Activated T-cell treated with anti-CD3 and anti-CD28 coated beads, Interleukin-2, amount 50 U/mL, for 4 hours (primary cell): ENCODE data around the gene GGT5. TPM values are rescaled to one million over a fixed set of nuclear protein-coding genes. Genes with fewer than 3 reads are reported as not detected.
A peak's percentile ranks its signal among the peaks of the same experiment; 100 is the strongest.

Experiments
- ATAC-seq, 2 donors: fragments of 200-7000 bp; cut with Tn5 transposase; one replicate each; pipeline ENCODE4 v1.10.0; 2021
- DNase-seq: peaks from one replicate; pipeline ENCODE4 v3.0.0-alpha.2; 2020
- H3K27me3 Mint-ChIP-seq: one replicate; pipeline ENCODE4 v1.8.0; 2021; ENCODE audit warnings: low read depth, mixed read lengths
- H3K36me3 Mint-ChIP-seq: one replicate; pipeline ENCODE4 v1.8.0; 2022; ENCODE audit warnings: mixed read lengths; ENCODE audit not compliant: insufficient read depth
- H3K4me1 Mint-ChIP-seq: one replicate; pipeline ENCODE4 v1.8.0; 2021; ENCODE audit warnings: low read depth, mixed read lengths
- H3K4me3 Mint-ChIP-seq: one replicate; pipeline ENCODE4 v1.8.0; 2021; ENCODE audit warnings: mild to moderate bottlenecking, moderate library complexity, mixed read lengths
- H3K9me3 Mint-ChIP-seq: one replicate; pipeline ENCODE4 v1.8.0; 2021; ENCODE audit warnings: mixed read lengths
- total RNA-seq, 3 donors: library from RNA; stranded (reverse); gene quantifications; one replicate each; pipeline ENCODE4 v1.2.1, GENCODE V29; 2021

The GGT5 gene
- total RNA-seq, 3 donors from 2014 or later = 0.11 to 0.19 TPM; not detected in 1

DNA sequence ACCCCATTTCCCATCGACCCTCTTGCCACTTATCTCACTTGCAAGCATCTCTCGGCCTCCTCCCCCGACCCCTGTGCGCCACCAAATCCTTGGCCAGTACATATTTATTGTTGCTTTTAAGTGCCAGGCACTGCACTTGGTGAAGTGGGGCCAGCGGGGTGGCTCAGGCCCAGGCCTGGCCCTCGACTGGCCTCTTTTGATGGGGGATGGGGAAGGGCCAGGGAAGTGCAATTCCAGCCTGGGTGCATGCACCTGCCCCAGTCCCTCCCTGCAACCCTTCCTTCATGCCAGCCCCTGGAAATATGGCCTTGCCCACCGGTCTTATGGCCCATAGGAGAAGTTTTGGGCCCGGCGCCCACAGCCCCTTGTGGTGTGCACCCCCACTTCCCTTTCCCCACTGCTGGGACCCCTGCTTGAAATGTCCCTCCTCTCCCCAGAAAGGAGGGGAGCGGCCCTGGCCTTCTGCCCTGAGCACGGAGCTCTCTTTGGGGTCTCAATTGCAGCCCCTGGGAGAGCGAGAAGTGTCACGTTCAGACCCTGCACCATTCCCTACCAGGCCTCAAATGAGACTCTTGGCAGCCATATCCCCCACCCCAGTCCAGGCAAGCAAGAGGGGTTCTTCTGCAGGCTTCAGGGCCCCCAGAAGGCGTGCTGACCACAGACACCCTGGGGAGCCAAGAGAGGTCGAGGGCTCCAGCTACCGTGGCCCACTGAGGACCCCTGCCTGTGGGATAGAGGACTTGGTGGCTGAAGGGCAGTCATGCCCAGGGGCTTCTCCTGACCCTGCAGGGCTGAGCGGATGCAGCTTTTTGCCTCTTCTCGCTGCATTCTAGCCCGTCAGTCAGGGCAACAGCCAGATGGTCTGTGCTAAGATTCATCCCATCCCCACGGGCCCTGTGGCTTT is 62.6 kb downstream of the GGT5 start:
- no peaks in the 10 kb centered on the region for H3K27me3 Mint-ChIP-seq
- no peak for DNase-seq
- no peaks in the 10 kb centered on the region for H3K9me3 Mint-ChIP-seq
- no peak for ATAC-seq
- H3K36me3 Mint-ChIP-seq = no peaks in the 10 kb centered on the region
- no peaks in the 10 kb centered on the region for H3K4me1 Mint-ChIP-seq
- H3K4me3 Mint-ChIP-seq = no peak overlapping the region

DNA sequence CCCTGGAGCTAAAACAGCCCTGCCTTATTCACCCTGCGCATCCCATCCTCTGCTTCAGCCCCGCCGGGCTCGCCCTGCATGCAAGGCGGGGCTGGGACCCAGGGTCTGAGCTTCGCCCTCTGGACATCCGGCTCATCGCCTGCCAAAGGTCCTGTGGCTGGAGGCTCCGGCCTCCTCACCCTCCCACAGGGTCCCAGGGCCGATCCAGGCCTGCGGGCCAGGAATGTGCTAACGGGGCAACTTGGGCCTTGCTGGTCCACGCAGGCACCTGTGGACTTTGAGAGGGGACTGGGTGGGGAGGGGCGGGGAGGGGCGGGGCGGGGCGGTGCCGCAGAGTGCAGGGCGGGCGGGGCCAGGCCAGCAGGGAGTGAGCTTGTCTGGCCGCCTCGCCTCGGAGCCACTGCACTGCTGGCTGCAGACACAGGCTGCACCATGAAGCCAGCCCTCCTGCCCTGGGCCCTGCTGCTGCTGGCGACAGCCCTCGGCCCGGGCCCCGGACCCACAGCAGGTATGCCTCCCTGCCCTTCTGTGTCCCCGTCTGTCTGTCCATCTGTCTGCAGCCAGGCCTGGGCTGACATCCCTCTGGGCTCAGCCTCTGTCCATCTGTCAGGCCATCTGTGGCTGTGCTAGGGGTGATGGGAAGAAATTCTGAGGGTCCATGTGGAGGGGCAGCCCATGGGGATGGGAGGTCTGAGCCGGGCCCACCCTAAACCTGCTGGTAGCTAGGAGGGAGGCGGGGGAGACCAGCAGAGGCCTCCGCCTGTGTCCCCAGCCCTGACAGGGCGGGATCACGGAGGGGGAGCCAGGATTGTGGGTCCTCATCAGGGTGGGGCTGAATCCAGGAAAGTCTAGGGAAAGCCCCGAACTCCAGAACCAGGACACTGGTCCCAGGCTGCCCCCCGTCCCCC is 63.5 kb downstream of the GGT5 start, which contains the start of gene SUSD2:
SUSD2 (plus strand) TSS at position 400 of the 908 bp plus-strand sequence; CDS start at position 433, 33 bp downstream.
- no peaks in the 10 kb centered on the region for H3K4me1 Mint-ChIP-seq

DNA sequence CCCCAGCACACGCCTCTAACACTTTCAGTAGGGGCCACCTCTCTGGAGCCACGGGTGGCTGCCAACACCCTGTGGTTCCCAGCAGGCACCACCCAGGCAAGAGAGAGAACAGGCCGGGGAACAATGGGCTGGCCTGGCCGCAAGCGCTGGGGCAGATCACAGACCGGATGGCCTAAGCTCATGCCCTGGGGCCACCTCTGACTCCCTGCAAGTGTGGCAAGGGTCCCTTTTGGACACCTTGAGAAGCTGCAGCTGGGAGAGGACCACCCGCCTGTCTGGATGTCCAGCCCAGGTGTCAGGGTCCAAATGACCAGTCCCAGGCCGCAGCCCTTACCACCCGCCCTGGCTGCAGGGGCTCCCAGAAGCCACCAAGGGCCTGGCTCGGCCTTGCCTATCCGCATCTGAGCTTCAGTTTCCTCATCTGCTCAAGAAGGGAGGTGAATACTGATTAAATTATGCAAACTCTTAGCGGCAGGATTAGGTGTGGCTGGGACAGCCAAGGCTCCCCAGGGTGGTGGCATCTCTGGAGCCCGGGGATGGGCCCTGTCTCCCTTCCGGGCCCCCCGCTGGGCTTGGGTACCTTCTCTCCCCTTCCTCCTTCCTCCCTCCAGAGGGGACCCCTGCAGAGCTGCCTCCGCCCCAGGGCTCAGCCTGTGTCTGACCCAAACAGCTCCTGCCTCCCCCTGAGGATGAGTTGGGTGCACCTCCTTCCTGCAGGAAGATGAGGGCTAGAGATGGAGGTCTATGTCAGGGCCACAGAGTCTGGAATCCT is 64.4 kb downstream of the GGT5 start:
- DNase-seq = no peak
- H3K4me3 Mint-ChIP-seq = no peak overlapping the region
- no peaks in the 10 kb centered on the region for H3K27me3 Mint-ChIP-seq
- no peaks in the 10 kb centered on the region for H3K36me3 Mint-ChIP-seq
- H3K4me1 Mint-ChIP-seq = no peaks in the 10 kb centered on the region
- H3K9me3 Mint-ChIP-seq = no peaks in the 10 kb centered on the region
- no peak for ATAC-seq

More for the DNA sequence above, 63.5 kb downstream of the GGT5 start, which contains the start of gene SUSD2:
- ATAC-seq (no peak), DNase-seq (no peak)
- Mint-ChIP-seq H3K9me3 (no peaks in the 10 kb centered on the region), H3K4me3 (no peak within 1 kb of the TSS), H3K27me3 (no peaks in the 10 kb centered on the region), H3K36me3 (no peaks in the 10 kb centered on the region)

DNA sequence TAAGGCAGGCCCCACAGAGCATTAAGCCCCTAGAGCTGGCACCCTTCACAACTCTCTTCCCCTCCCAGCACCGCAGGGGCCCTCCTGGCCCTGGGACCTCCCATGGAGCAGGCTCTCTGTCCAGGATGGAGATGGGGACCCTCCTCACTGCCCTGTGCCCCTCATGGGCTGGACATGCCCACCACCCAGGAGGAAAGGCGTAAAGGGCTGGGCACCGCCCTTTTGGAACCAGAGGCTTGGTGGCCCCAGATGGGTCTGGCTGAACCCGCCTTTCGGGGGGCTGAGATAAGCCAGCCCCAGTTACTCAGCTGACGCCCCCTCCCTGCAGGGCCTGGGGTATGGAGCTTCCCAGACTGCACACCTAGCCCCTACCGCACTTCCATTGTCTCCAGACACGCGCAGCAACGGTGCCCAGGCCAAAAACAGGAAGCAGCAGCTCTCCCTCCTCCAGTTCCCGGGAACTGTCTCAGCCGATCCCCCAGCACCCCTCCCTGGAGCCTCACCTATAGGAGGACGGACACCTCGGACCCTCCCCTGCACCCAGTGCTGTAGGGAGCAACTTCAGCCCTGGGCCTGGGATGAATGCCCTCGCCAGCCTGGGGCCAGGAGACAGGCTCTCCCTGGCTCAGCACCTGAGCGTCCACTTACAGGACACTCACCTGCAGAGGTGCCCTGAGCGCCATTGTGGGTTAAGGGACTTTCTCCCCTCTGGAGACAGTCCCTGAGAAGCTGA is 65.2 kb downstream of the GGT5 start:
- Mint-ChIP-seq H3K4me1 (no peaks in the 10 kb centered on the region), H3K27me3 (no peaks in the 10 kb centered on the region), H3K36me3 (peaks cover 1% of the 10 kb centered on the region), H3K4me3 (no peak overlapping the region), H3K9me3 (no peaks in the 10 kb centered on the region)
- DNase-seq (no peak), ATAC-seq (no peak)

DNA sequence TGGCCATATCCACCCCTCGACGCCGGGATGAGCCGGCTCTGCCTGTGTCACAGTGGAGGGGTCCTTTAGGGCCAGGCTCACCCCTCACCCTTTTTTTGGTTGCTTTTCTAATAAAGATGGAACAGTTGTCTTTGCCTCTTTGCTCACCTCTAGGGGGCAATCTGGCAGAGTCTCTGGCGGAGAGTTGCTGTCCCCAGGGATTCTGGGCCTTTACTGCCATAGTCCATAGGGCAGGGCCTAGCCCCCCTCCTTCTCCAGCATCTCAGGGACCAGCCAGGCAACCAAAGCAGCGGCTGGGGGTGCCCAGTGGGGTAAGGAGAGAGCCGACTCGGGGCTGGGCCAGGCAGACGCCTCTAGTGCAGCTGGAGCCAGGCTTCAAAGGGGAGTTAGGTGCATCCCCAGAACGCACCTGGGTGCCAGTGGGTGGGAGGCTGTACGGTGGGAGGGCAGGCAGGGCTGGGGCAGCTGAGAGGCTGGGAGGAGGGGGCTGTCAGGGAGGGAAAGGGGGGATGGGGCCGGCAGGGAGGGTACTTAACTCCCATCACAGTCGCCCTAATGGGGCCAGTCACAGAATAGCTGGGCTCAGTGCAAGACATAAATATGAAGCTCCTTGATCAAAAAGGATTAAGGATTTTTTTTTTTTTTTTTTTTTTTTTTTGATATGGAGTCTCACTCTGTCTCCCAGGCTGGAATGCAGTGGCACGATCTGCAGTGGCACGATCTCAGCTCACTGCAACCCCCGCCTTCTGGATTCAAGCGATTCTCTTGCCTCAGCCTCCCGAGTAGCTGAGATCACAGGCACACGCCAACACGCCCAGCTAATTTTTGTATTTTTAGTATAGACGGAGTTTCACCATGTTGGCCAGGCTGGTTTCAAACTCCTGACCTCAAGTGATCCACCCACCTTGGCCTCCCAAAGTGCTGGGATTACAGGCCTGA is 66.1 kb downstream of the GGT5 start:
- H3K4me1 Mint-ChIP-seq = no peaks in the 10 kb centered on the region

DNA sequence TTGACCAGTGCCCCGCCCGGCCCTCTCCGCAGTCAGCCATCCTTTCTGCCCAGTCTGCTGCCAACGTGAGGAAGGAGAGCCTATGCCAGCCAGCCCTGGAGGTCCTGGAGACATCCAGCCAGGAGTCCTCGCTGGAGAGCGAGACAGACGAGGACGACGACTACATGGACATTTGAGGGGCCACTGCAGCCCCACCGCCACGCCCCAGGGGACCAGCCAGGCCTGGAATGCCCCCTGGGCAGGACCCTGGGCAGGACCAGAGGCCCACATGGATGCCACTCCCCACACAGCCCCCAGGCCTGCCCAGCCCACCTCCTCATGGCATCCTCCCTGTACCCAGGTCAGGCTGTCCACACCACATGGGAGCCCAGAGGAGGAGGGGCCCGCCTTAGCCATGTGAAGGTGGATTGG is 66.9 kb downstream of the GGT5 start:
- no peaks in the 10 kb centered on the region for H3K4me1 Mint-ChIP-seq
- H3K9me3 Mint-ChIP-seq = no peaks in the 10 kb centered on the region
- no peaks in the 10 kb centered on the region for H3K27me3 Mint-ChIP-seq
- no peak overlapping the region for H3K4me3 Mint-ChIP-seq
- H3K36me3 Mint-ChIP-seq = peaks cover 4% of the 10 kb centered on the region
- ATAC-seq (no peak), DNase-seq (no peak)

More for the DNA sequence above, 66.1 kb downstream of the GGT5 start:
- no peak for DNase-seq
- ATAC-seq = no peak
- no peak overlapping the region for H3K4me3 Mint-ChIP-seq
- H3K9me3 Mint-ChIP-seq = no peaks in the 10 kb centered on the region
- no peaks in the 10 kb centered on the region for H3K27me3 Mint-ChIP-seq
- peaks cover 1% of the 10 kb centered on the region for H3K36me3 Mint-ChIP-seq

DNA sequence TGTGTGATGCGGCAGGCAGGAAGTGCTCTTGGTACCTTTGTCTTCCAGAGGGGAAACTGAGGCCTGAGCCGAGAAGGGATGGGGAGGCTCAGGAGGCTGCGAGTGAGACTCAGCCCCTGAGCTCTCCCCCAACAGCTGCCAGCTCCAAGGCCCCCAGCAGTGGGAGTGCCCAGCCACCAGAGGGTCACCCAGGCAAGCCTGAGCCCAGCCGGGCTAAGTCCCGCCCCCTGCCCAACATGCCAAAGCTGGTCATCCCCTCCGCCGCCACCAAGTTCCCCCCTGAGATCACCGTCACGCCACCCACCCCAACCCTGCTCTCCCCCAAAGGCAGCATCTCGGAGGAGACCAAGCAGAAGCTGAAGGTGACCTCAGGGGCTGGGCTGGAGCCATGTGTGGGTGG is 67.4 kb downstream of the GGT5 start:
- Mint-ChIP-seq H3K4me1 (no peaks in the 10 kb centered on the region), H3K4me3 (no peak overlapping the region), H3K9me3 (no peaks in the 10 kb centered on the region), H3K27me3 (no peaks in the 10 kb centered on the region), H3K36me3 (peaks cover 6% of the 10 kb centered on the region)
- DNase-seq (no peak), ATAC-seq (no peak)

DNA sequence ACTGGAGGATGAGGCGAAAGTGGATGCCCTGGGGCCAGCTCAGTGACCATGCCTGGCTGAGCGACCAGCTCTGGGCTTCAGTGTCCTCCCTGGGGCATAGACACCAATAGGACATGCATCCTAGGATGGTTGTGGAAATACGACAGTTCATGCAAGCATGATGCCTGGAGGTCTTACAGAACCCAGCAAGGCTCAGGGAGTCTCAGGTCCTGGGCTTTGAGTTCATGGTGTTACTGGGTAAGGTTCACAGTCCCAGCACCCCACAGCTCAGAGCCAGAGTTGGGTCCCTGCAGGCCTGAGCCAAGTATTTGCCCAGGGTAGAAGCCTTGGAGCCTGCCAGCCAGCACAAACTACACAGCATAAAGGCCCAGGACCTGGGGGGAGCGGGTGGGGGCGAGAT is 67.8 kb downstream of the GGT5 start:
- Mint-ChIP-seq H3K4me3 (no peak overlapping the region), H3K36me3 (peaks cover 6% of the 10 kb centered on the region), H3K4me1 (no peaks in the 10 kb centered on the region), H3K27me3 (no peaks in the 10 kb centered on the region), H3K9me3 (no peaks in the 10 kb centered on the region)
- ATAC-seq (no peak), DNase-seq (no peak)

DNA sequence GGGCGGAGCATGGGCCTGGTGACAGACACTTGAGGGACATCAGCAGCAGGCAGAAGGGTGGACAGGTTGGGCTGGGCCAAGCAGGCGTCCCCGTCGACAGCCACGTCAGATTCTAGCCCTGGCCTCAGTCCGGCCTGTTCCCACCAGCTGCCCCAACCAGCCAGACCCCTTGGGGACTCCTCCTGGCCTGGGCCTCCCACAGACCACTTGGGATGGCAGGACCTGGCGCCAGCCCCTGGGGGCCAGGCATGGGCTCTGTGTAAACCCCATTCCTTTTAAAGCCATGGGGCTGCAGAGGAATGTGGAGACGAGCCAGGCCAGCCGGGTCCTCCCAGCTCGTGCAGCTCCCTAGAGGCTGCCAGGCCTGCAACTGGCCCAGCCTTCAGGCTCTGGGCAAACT is 68.3 kb downstream of the GGT5 start:
- H3K9me3 Mint-ChIP-seq = no peaks in the 10 kb centered on the region
- ATAC-seq (no peak), DNase-seq (no peak)
- H3K4me1 Mint-ChIP-seq = no peaks in the 10 kb centered on the region
- H3K4me3 Mint-ChIP-seq = no peak overlapping the region
- H3K27me3 Mint-ChIP-seq = no peaks in the 10 kb centered on the region
- H3K36me3 Mint-ChIP-seq = peaks cover 7% of the 10 kb centered on the region

DNA sequence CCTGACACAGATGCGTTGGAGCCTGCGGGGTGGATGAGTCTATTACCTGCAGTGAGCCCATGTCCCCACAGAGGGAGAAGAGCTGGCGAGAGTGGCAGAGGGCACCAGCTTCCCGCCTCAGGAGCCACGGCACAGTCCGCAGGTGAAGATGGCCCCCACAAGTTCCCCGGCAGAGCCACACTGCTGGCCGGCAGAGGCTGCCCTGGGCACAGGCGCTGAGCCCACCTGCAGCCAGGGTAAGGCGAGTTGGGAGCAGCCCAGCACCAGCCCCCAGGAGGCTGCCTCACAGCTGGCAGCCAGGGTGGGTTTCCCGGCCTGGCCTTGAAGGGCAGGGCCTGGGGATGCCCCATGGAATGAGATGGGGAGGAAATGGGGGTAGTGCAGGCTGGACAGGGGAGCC is 68.8 kb downstream of the GGT5 start:
- Mint-ChIP-seq H3K36me3 (peaks cover 9% of the 10 kb centered on the region), H3K27me3 (no peaks in the 10 kb centered on the region), H3K9me3 (no peaks in the 10 kb centered on the region), H3K4me3 (no peak overlapping the region), H3K4me1 (no peaks in the 10 kb centered on the region)
- ATAC-seq = no peak
- DNase-seq = no peak

DNA sequence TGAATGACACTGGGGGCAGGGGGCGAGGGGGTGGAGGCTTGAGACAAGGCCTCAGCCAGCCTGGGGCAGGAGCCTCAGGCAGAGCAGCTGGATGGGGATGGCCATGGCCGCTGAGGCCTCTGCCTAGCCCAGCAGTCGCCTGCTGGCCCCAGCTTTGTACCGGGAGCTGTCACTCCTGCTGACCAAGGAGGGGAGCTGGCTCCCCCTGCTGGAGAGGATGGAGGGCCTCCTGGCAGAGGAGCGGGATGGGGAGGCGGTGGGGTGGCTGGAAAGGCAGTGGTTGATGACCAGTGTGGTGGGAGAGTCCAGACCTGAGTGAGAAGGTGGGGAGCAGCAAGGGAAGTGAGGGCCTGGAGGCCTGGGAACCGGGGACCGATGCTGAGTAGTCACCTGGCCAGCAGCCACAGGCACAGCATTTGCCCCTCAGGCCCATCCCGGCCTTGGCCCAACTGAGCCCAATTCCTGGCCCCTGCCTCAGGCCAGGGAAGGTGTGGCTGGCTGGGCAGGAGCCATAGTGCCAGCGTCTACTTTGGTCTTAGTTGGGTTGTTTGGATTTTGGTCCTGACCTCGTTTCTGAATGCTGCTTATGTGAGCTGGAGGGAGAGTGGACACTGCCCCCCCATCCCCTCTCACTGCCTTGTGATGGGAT is 69.6 kb downstream of the GGT5 start:
- Mint-ChIP-seq H3K9me3 (no peaks in the 10 kb centered on the region), H3K36me3 (peaks cover 9% of the 10 kb centered on the region)

DNA sequence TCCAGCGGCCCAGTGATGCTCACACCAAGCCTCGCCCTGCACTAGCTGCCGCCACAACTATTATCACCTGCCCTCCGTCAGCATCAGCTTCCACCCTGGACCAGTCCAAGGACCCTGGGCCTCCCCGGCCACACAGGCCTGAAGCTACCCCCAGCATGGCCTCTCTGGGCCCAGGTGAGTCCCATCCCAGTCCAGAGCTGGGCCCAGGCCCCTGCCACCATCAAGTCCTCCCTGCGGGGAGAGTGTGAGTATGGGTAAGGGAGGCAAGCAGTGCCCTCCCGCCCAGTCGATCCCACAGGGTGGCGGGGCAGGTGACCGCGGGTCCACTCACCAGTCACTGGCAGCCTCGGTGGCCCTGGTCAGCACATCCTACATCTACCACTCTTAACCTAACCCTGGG is 73.1 kb downstream of the GGT5 start:
- no peak for ATAC-seq
- DNase-seq = no peak
- peaks cover 17% of the 10 kb centered on the region for H3K36me3 Mint-ChIP-seq
- peaks cover 1% of the 10 kb centered on the region for H3K4me1 Mint-ChIP-seq
- no peak overlapping the region for H3K4me3 Mint-ChIP-seq
- no peaks in the 10 kb centered on the region for H3K27me3 Mint-ChIP-seq
- no peaks in the 10 kb centered on the region for H3K9me3 Mint-ChIP-seq

More for the DNA sequence above, 69.6 kb downstream of the GGT5 start:
- DNase-seq (peak; percentile 68), ATAC-seq (peak; percentile 51 to 62)
- H3K4me1 Mint-ChIP-seq = no peaks in the 10 kb centered on the region
- no peak overlapping the region for H3K4me3 Mint-ChIP-seq
- H3K27me3 Mint-ChIP-seq = no peaks in the 10 kb centered on the region
